CD4-positive, alpha-beta memory T cell (primary cell): Measurements from ENCODE around the gene MB21D2. TPM values are rescaled to one million over a fixed set of nuclear protein-coding genes. Genes with fewer than 3 reads are reported as not detected.
A peak's percentile ranks its signal among the peaks of the same experiment; 100 is the strongest.
"Not testable (repeated sequence)": the region's sequence is repeated elsewhere in the genome, so short reads cannot be mapped to it uniquely, and the experiment has no call there.

Source experiments
- CTCF ChIA-PET: fragments of 350-600 bp; sonication (Branson Sonifier 250); formaldehyde crosslinking; loops from one replicate; lab custom pipeline; 2021; ENCODE audit warnings: inconsistent platforms; ENCODE audit not compliant: partially characterized antibody; lab: Charles Lee
- POLR2A ChIA-PET: fragments of 350-600 bp; sonication (Branson Sonifier 250); formaldehyde crosslinking; loops from one replicate; lab custom pipeline; 2021; ENCODE audit not compliant: partially characterized antibody; lab: Charles Lee
- DNase-seq, 5 donors: peaks; one replicate each; pipeline versions ENCODE4 v3.0.0 to v3.0.0-alpha.2; 2020 to 2022; ENCODE audit warnings: mixed read lengths in 1 of 5
- H3K27ac ChIP-seq: one replicate; pipeline ENCODE4 v1.7.0; 2013; ENCODE audit warnings: low read depth, low read length
- H3K27me3 ChIP-seq: 2 replicates; pipeline ENCODE4 v1.7.0; 2013; ENCODE audit warnings: mild to moderate bottlenecking, low read length, moderate library complexity; ENCODE audit not compliant: insufficient read depth
- H3K36me3 ChIP-seq: 2 replicates; pipeline ENCODE4 v1.7.0; 2013; ENCODE audit warnings: mild to moderate bottlenecking, low read length, moderate library complexity; ENCODE audit not compliant: insufficient read depth
- H3K4me1 ChIP-seq: 2 replicates; pipeline ENCODE4 v1.7.0; 2013; ENCODE audit warnings: mild to moderate bottlenecking, low read length, moderate library complexity; ENCODE audit not compliant: insufficient read depth
- H3K4me3 ChIP-seq, 2 donors: one replicate each; pipeline ENCODE4 v1.7.0; 2013; ENCODE audit warnings: low read length in 2 of 2, mild to moderate bottlenecking in 1 of 2
- H3K9me3 ChIP-seq, 2 donors: one replicate each; pipeline ENCODE4 v1.7.0; 2013; ENCODE audit warnings: low read length in 2 of 2, control low read depth in 1 of 2; ENCODE audit not compliant: control insufficient read depth in 1 of 2
- H3K27ac Mint-ChIP-seq, 7 donors: one replicate each; pipeline ENCODE4 v1.8.0; 2020 to 2021; ENCODE audit warnings: mixed read lengths in 7 of 7, mild to moderate bottlenecking in 6 of 7, inconsistent platforms in 3 of 7, moderate library complexity in 3 of 7
- H3K27me3 Mint-ChIP-seq, 2 donors: one replicate each; pipeline ENCODE4 v1.8.0; 2020 to 2021; ENCODE audit warnings: mixed read lengths in 2 of 2
- H3K36me3 Mint-ChIP-seq, 2 donors: one replicate each; pipeline ENCODE4 v1.8.0; 2020 to 2021; ENCODE audit warnings: mixed read lengths in 2 of 2, inconsistent platforms in 1 of 2, mild to moderate bottlenecking in 1 of 2
- H3K4me1 Mint-ChIP-seq, 4 donors: one replicate each; pipeline ENCODE4 v1.8.0; 2020 to 2021; ENCODE audit warnings: mixed read lengths in 4 of 4, mild to moderate bottlenecking in 1 of 4
- H3K4me3 Mint-ChIP-seq, 8 donors: one replicate each; pipeline ENCODE4 v1.8.0; 2020 to 2021; ENCODE audit warnings: mixed read lengths in 8 of 8, mild to moderate bottlenecking in 7 of 8, moderate library complexity in 6 of 8, inconsistent platforms in 3 of 8
- H3K9me3 Mint-ChIP-seq, 8 donors: one replicate each; pipeline ENCODE4 v1.8.0; 2020 to 2021; ENCODE audit warnings: mixed read lengths in 8 of 8, mild to moderate bottlenecking in 5 of 8, inconsistent platforms in 3 of 8, moderate library complexity in 1 of 8
- intact Hi-C: fragments of 100-400 bp; cut with micrococcal nuclease; formaldehyde crosslinking; loops from one replicate; pipeline ENCODE4 v1.15.1; 2023
- polyA plus RNA-seq, 2 donors: library from polyadenylated mRNA; unstranded; fragments of 300-500 nt; fragmentation: Illumina TruSeq; gene quantifications; one replicate each; pipeline ENCODE4 v1.2.3, GENCODE V29; 2021
- total RNA-seq, 2 experiments: library from RNA; stranded (reverse); gene quantifications; one replicate each; pipeline ENCODE4 v1.2.3, GENCODE V29; 2021

The MB21D2 gene, protein sequence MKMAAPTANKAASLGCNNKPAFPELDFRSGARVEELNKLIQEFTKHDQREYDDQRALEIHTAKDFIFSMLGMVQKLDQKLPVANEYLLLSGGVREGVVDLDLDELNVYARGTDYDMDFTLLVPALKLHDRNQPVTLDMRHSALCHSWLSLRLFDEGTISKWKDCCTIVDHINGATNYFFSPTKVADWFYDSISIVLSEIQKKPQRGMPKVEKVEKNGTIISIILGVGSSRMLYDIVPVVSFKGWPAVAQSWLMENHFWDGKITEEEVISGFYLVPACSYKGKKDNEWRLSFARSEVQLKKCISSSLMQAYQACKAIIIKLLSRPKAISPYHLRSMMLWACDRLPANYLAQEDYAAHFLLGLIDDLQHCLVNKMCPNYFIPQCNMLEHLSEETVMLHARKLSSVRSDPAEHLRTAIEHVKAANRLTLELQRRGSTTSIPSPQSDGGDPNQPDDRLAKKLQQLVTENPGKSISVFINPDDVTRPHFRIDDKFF
- total RNA-seq, result 1 to 10 TPM; 3.4 to 3.5 TPM
- polyA plus RNA-seq, result 10 to 100 TPM in 1 of 2 donors, 1 to 10 TPM in 1; 8.6 to 17.1 TPM

DNA sequence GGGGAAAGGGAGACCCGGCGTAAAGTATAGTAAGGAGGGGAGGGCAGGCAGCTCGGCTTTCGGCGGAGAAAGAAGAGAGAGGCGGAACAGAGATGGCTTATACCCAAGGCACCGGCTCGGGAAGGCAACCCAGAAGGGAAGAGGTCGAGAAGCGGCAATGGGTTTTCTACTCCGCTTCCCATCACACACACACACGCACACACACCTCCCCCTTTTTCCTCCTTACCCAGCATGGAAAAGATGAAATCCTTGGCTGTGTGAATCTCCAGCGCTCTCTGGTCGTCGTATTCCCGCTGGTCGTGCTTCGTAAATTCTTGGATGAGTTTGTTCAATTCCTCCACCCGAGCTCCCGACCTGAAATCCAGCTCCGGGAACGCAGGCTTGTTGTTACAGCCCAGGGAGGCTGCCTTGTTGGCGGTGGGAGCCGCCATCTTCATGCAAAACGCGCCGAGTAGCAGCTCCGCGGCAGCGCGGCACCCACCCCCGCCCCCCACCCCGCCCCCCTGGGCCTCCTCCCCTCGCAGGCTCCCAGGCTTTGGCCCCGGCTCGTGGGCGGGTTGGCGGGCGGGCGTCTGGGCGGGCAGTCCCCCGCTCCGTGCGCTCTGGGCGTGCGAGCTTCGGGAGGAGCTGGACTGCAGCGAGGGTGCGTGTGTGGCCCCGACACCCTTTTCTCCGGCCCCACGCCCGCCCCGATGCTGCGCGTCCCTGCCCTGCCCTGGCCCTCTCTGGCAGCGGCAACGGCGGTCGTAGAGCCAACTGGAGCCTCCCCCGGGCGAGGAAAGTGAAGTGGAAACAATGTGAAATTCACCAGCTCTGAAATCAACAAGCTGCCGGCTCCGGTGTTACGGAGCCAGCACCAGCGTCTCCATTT is at the start of gene MB21D2:
TSS of gene MB21D2 (minus strand) at position 453 of the 871 bp plus-strand sequence. CDS start at position 437, 16 bp downstream.
- intact Hi-C loops, result loop anchor here (1.0 to 10.0 kb wide), 5 partner anchors 18 to 677 kb away; partner anchors contain the start of gene OPA1
- peaks cover 25% of the 10 kb centered on the region for H3K4me1 ChIP-seq
- Mint-ChIP-seq H3K4me3 (peak within 1 kb of the TSS; percentile 92 to 98 (median 96)), H3K36me3 (peaks cover 0 to 9% of the 10 kb centered on the region in 2 donors), H3K27ac (peak within 1 kb of the TSS; percentile 91 to 97 (median 94)), H3K9me3 (peaks cover 0 to 2% (median 0%) of the 10 kb centered on the region in 8 donors), H3K27me3 (peaks cover 17 to 24% of the 10 kb centered on the region in 2 donors), H3K4me1 (peaks cover 10 to 52% (median 33%) of the 10 kb centered on the region in 4 donors)
- DNase-seq, result peak; percentile 64 to 74 (median 69)
- H3K27me3 ChIP-seq, result no peaks in the 10 kb centered on the region
- ChIA-PET CTCF (interaction anchor here (0.7 to 2.6 kb wide), 14 partner anchors 9 to 124 kb away, joined by 3 to 10 read pairs (median 4); no protein-coding TSS in a partner anchor), POLR2A (interaction anchor here (0.8 to 2.8 kb wide), 7 partner anchors 9 to 100 kb away, joined by 3 to 45 read pairs (median 5); no protein-coding TSS in a partner anchor)
- peak within 1 kb of the TSS; percentile 78 for H3K27ac ChIP-seq
- no peaks in the 10 kb centered on the region for H3K36me3 ChIP-seq
- H3K4me3 ChIP-seq, result peak within 1 kb of the TSS; percentile 58 to 91
- no peaks in the 10 kb centered on the region for H3K9me3 ChIP-seq

DNA sequence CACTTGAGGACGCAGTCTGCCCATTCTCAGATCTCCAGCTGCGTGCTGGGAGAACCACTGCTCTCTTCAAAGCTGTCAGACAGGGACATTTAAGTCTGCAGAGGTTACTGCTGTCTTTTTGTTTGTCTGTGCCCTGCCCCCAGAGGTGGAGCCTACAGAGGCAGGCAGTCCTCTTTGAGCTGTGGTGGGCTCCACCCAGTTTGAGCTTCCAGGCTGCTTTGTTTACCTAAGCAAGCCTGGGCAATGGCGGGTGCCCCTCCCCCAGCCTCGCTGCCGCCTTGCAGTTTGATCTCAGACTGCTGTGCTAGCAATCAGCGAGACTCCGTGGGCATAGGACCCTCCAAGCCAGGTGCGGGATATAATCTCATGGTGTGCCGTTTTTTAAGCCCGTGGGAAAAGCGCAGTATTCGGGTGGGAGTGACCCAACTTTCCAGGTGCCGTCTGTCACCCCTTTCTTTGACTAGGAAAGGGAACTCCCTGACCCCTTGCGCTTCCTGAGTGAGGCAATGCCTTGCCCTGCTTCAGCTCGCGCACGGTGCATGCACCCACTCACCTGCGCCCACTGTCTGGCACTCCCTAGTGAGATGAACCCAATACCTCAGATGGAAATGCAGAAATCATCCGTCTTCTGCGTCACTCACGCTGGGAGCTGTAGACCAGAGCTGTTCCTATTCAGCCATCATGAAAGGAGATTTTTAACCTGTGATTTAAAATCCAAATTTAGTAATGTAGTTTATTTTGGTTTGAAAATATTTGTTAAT is 47.5 kb upstream of the MB21D2 start:
- H3K4me1 ChIP-seq, H3K27me3 Mint-ChIP-seq, H3K36me3 Mint-ChIP-seq, POLR2A ChIA-PET, DNase-seq, H3K4me3 Mint-ChIP-seq, H3K36me3 ChIP-seq, H3K27me3 ChIP-seq, H3K27ac Mint-ChIP-seq, CTCF ChIA-PET, H3K4me1 Mint-ChIP-seq, H3K4me3 ChIP-seq, intact Hi-C loops, H3K9me3 ChIP-seq, H3K27ac ChIP-seq: not testable (repeated sequence)
- H3K9me3 Mint-ChIP-seq, result peaks cover 0 to 20% (median 4%) of the 10 kb centered on the region in 8 donors

DNA sequence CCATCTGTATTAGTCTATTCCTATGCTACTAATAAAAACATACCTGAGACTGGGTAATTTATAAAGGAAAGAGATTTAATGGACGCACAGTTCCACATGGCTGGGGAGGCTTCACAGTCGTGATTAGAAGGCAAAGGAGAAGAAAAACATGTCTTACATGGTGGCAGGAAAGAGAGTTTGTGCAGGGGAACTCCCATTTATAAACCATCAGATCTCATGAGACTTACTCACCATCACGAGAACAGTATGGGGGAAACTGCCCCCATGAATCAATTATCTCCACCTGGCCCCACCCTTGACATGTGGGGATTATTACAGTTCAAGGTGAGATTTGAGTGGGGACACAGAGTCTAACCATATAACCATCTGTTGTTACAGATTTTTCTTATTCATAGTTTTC is 42.1 kb upstream of the MB21D2 start:
- Histone ChIP-seq H3K9me3 (no peaks in the 10 kb centered on the region), H3K4me3 (no peak overlapping the region), H3K4me1 (no peaks in the 10 kb centered on the region), H3K27ac (no peak overlapping the region), H3K27me3 (no peaks in the 10 kb centered on the region), H3K36me3 (no peaks in the 10 kb centered on the region)
- peaks cover 0 to 3% (median 0%) of the 10 kb centered on the region in 8 donors for H3K9me3 Mint-ChIP-seq
- no peak overlapping the region for H3K27ac Mint-ChIP-seq
- CTCF ChIA-PET, result no interaction called here
- H3K4me3 Mint-ChIP-seq, result no peak overlapping the region
- POLR2A ChIA-PET, result no interaction called here
- DNase-seq, result no peak
- no peaks in the 10 kb centered on the region for H3K4me1 Mint-ChIP-seq
- peaks cover 0 to 2% of the 10 kb centered on the region in 2 donors for H3K27me3 Mint-ChIP-seq
- H3K36me3 Mint-ChIP-seq, result no peaks in the 10 kb centered on the region
- intact Hi-C loops, result no loop called here

DNA sequence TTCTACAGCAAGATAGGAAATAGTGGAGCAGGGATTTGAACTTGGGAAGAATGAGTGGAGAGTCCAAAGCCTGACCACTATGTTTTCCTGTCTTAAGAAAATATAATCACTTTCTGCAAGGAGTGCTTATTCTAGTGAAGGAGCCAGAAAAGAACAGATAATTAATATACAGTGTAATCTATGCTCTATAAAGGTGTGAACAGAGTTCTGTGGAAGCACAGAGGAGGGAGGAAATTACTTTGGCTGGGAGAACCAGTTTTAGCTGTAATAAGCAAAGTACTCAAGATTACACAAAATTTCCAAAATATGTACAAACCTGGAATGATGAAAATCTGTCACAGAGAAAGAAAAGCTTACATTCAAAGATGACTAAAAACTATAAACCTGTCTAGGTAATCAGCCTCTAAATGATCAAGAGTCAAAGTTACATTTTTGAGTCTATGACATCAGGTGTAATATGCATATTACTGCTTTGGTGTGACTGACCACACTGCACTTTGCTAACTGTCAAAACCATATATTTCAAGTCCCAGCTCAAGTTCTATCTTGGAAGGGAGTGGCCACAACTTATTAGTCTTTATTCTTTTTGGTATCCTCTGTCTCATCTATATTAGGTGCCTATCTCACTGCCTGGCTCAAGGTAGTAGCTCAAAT is 40.7 kb upstream of the MB21D2 start:
- no peak overlapping the region for H3K27ac ChIP-seq
- H3K4me3 ChIP-seq, result no peak overlapping the region
- no peak overlapping the region for H3K4me3 Mint-ChIP-seq
- H3K9me3 ChIP-seq, result no peaks in the 10 kb centered on the region
- H3K9me3 Mint-ChIP-seq, result peaks cover 0 to 3% (median 2%) of the 10 kb centered on the region in 8 donors
- no peak for DNase-seq
- H3K27me3 Mint-ChIP-seq, result peaks cover 1 to 2% of the 10 kb centered on the region in 2 donors
- no peaks in the 10 kb centered on the region for H3K36me3 ChIP-seq
- H3K36me3 Mint-ChIP-seq, result no peaks in the 10 kb centered on the region
- intact Hi-C loops, result no loop called here
- no peaks in the 10 kb centered on the region for H3K4me1 ChIP-seq
- no peak overlapping the region for H3K27ac Mint-ChIP-seq
- H3K27me3 ChIP-seq, result no peaks in the 10 kb centered on the region
- ChIA-PET CTCF (no interaction called here), POLR2A (no interaction called here)
- H3K4me1 Mint-ChIP-seq, result no peaks in the 10 kb centered on the region

DNA sequence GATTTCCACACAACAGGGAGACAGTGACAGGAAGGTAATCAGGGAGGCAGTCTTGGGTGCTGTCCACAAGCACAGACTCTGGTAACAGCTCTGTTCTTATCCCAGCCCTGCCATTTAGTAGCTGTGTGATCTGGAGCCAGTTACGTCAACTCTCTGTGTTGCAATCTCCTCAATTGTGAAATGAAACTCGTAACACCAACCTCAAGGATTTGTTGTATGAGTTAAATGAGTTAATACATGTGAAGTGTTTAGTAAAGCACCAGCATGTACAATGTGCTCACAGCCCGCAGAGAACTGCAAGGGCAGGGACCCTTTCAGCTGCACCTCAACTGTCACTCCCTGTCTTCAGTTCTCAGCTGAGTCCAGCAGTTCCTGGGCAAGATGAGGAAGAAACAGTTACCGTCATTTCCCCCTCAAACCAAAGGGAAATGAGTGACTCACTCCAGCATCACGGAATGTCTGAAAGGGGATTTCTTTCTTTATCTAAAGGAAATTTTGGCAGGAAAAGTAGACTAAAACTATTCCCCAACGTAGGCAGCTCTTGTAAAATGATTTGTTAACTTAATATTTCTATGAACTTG is 39.9 kb upstream of the MB21D2 start:
- no peak overlapping the region for H3K27ac ChIP-seq
- Mint-ChIP-seq H3K4me3 (no peak overlapping the region), H3K9me3 (peaks cover 0 to 5% (median 2%) of the 10 kb centered on the region in 8 donors), H3K27me3 (peaks cover 1 to 2% of the 10 kb centered on the region in 2 donors), H3K36me3 (no peaks in the 10 kb centered on the region), H3K27ac (no peak overlapping the region), H3K4me1 (peaks cover 0 to 1% (median 0%) of the 10 kb centered on the region in 4 donors)
- intact Hi-C loops, result no loop called here
- CTCF ChIA-PET, result no interaction called here
- no peaks in the 10 kb centered on the region for H3K36me3 ChIP-seq
- POLR2A ChIA-PET, result no interaction called here
- no peaks in the 10 kb centered on the region for H3K27me3 ChIP-seq
- H3K9me3 ChIP-seq, result no peaks in the 10 kb centered on the region
- no peak for DNase-seq
- H3K4me3 ChIP-seq, result no peak overlapping the region
- no peaks in the 10 kb centered on the region for H3K4me1 ChIP-seq

DNA sequence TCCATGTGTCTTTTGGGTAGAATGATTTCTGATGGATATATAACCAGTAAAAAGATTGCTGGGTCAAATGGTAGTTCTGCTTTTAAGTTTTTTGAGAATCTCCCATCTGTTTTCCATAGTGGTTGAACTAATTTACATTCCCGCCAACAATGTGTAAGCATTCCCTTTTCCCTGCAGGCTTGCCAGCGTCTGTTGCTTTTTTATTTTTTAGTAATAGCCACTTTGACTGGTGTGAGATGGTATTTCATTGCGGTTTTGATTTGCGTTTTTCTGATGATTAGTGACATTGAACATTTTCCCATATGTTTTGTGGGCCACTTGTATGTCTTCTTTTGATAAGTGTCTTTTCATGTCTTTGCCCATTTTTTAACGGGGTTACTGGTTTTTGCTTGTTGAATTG is 36.3 kb upstream of the MB21D2 start:
- ChIA-PET POLR2A (no interaction called here), CTCF (interaction anchor here (0.7 kb wide), 1 partner anchor 87 kb away, joined by 3 read pairs; no protein-coding TSS in a partner anchor)
- no peaks in the 10 kb centered on the region for H3K27me3 ChIP-seq
- Mint-ChIP-seq H3K4me3 (no peak overlapping the region), H3K27ac (no peak overlapping the region), H3K36me3 (no peaks in the 10 kb centered on the region), H3K27me3 (peaks cover 1 to 2% of the 10 kb centered on the region in 2 donors), H3K9me3 (peaks cover 0 to 5% (median 0%) of the 10 kb centered on the region in 8 donors), H3K4me1 (peaks cover 0 to 1% (median 0%) of the 10 kb centered on the region in 4 donors)
- intact Hi-C loops, result no loop called here
- no peaks in the 10 kb centered on the region for H3K4me1 ChIP-seq
- DNase-seq, result no peak
- H3K9me3 ChIP-seq, result no peaks in the 10 kb centered on the region
- H3K36me3 ChIP-seq, result no peaks in the 10 kb centered on the region
- H3K4me3 ChIP-seq, result no peak overlapping the region
- no peak overlapping the region for H3K27ac ChIP-seq
